Esophagus squamous epithelium (tissue), 4 donors: ENCODE data around the gene C1orf174.

ENCODE experiments used
- CTCF ChIP-seq, 6 experiments: fragments of 450-650 bp in 4 of 6; fragments of 200-600 bp in 2 of 6; sonication (generic) in 2 of 6; IDR thresholded peaks; one replicate each; pipeline ENCODE4 v1.5.1; 2016 to 2019; ENCODE audit warnings: antibody characterized with exemption in 6 of 6, mild to moderate bottlenecking in 4 of 6, moderate library complexity in 4 of 6
- POLR2A ChIP-seq, 4 donors: fragments of 450-650 bp; IDR thresholded peaks; one replicate each; pipeline ENCODE4 v1.6.1; 2017; ENCODE audit warnings: antibody characterized with exemption in 4 of 4, mild to moderate bottlenecking in 4 of 4, moderate library complexity in 3 of 4

GRCh38 chr1:3857791-3858129 lies 42.3 kb downstream of the C1orf174 start:
- no peak for TF ChIP-seq CTCF (IDR thresholded peaks at IDR 0.05)
- no peak for TF ChIP-seq POLR2A (IDR thresholded peaks at IDR 0.05)
